Measurements from ENCODE around the gene ZBTB21. TPM values are rescaled to one million over a fixed set of nuclear protein-coding genes. Genes with fewer than 3 reads are reported as not detected.

The ZBTB21 gene
- total and polyA plus RNA-seq, 2 experiments from 2014 or later = 10.0 to 11.0 TPM

DNA sequence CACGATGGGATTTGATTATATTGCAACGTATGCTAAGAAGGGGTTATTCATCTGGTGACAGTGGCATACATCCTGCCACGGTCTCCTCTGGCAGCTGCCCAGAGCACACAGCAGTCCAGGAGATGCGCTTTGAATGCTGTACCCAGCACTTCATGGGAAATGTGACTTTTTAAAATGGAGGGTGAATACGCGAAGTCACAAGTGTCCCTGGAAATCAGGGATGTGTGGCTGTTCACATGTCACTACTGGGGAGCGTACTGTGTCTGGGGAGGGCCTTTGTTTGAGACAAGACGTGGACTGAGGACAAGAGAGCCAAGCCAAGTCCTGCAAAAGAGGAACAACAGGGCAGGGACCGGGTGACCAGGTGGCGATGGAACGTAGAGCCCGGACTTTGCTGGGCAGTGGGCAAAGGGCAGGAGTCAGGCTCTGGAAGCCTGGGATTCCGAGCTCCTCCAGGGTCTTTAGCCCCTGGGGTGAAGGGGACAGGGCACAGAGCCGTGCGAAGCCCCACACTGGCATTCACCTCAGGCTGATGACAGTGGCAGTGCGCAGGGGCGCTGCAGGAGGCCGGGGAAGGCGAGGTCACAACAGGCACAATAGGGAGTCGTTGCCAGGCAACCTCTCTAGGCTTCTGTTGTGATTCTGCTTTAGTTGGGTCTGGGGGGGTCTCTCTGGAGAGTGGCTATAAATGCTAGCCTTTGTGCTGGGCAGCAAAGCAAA is 11.4 kb upstream of the ZBTB21 start:
- peak overlapping the region; percentile 18; the same call in 1 of the 2 replicates for H2AFZ ChIP-seq
- H3K4me3 ChIP-seq = no peak overlapping the region
- no peak overlapping the region for H3K4me2 ChIP-seq
- H3K27me3 ChIP-seq (ENCODE audit: insufficient read depth) = no peaks in the 10 kb centered on the region
- H3K9me2 ChIP-seq (ENCODE audit: insufficient read depth) = no peaks in the 10 kb centered on the region
- H3K27ac ChIP-seq (ENCODE audit: low read depth) = no peak overlapping the region
- no peaks in the 10 kb centered on the region for H3K36me3 ChIP-seq (ENCODE audit: insufficient read depth)
- Mint-ChIP-seq H3K9me3 (no peaks in the 10 kb centered on the region), H3K27ac (no peak overlapping the region), H3K4me3 (no peak overlapping the region; the same call in 2 of the 3 replicates), H3K36me3 (ENCODE audit: low read depth) (no peaks in the 10 kb centered on the region), H3K27me3 (ENCODE audit: insufficient read depth, low read depth, poor library complexity) (peaks cover 14% of the 10 kb centered on the region), H3K4me1 (peaks cover 13% of the 10 kb centered on the region)
- H3F3A ChIP-seq (replicated peaks; ENCODE audit: low read depth) = no peaks in the 10 kb centered on the region
- peaks cover 8% of the 10 kb centered on the region; the same call in 1 of the 2 replicates for H3K4me1 ChIP-seq (ENCODE audit: insufficient read depth)
- H4K20me1 ChIP-seq (replicated peaks; ENCODE audit: insufficient read depth) = no peaks in the 10 kb centered on the region
- TF ChIP-seq STAT1 (IDR thresholded peaks at IDR 0.05; ENCODE audit: unreplicated experiment) (no peak), CREB1 (CRISPR knock-in tag; IDR thresholded peaks at IDR 0.05; ENCODE audit: low read depth) (no peak), NANOG (IDR thresholded peaks at IDR 0.05; ENCODE audit: borderline replicate concordance) (no peak), EZH2phosphoT487 (IDR thresholded peaks at IDR 0.05; ENCODE audit: unreplicated experiment) (no peak), ZNF114 (CRISPR knock-in tag; IDR thresholded peaks at IDR 0.05) (no peak), JUNB (IDR thresholded peaks at IDR 0.05; ENCODE audit: unreplicated experiment) (no peak), POLR2AphosphoS5 (IDR thresholded peaks at IDR 0.05; ENCODE audit: low read depth) (no peak), ZNF331 (CRISPR knock-in tag; IDR thresholded peaks at IDR 0.05; ENCODE audit: low read depth) (no peak), EZH2 (IDR thresholded peaks at IDR 0.05; ENCODE audit: low read depth, unreplicated experiment) (no peak)
- TF ChIP-seq, protein P1, sequence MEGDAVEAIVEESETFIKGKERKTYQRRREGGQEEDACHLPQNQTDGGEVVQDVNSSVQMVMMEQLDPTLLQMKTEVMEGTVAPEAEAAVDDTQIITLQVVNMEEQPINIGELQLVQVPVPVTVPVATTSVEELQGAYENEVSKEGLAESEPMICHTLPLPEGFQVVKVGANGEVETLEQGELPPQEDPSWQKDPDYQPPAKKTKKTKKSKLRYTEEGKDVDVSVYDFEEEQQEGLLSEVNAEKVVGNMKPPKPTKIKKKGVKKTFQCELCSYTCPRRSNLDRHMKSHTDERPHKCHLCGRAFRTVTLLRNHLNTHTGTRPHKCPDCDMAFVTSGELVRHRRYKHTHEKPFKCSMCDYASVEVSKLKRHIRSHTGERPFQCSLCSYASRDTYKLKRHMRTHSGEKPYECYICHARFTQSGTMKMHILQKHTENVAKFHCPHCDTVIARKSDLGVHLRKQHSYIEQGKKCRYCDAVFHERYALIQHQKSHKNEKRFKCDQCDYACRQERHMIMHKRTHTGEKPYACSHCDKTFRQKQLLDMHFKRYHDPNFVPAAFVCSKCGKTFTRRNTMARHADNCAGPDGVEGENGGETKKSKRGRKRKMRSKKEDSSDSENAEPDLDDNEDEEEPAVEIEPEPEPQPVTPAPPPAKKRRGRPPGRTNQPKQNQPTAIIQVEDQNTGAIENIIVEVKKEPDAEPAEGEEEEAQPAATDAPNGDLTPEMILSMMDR (conservative IDR thresholded peaks at IDR 0.05; ENCODE audit: low read depth in 2 of 2) = no peak
- TF ChIP-seq, protein P2, sequence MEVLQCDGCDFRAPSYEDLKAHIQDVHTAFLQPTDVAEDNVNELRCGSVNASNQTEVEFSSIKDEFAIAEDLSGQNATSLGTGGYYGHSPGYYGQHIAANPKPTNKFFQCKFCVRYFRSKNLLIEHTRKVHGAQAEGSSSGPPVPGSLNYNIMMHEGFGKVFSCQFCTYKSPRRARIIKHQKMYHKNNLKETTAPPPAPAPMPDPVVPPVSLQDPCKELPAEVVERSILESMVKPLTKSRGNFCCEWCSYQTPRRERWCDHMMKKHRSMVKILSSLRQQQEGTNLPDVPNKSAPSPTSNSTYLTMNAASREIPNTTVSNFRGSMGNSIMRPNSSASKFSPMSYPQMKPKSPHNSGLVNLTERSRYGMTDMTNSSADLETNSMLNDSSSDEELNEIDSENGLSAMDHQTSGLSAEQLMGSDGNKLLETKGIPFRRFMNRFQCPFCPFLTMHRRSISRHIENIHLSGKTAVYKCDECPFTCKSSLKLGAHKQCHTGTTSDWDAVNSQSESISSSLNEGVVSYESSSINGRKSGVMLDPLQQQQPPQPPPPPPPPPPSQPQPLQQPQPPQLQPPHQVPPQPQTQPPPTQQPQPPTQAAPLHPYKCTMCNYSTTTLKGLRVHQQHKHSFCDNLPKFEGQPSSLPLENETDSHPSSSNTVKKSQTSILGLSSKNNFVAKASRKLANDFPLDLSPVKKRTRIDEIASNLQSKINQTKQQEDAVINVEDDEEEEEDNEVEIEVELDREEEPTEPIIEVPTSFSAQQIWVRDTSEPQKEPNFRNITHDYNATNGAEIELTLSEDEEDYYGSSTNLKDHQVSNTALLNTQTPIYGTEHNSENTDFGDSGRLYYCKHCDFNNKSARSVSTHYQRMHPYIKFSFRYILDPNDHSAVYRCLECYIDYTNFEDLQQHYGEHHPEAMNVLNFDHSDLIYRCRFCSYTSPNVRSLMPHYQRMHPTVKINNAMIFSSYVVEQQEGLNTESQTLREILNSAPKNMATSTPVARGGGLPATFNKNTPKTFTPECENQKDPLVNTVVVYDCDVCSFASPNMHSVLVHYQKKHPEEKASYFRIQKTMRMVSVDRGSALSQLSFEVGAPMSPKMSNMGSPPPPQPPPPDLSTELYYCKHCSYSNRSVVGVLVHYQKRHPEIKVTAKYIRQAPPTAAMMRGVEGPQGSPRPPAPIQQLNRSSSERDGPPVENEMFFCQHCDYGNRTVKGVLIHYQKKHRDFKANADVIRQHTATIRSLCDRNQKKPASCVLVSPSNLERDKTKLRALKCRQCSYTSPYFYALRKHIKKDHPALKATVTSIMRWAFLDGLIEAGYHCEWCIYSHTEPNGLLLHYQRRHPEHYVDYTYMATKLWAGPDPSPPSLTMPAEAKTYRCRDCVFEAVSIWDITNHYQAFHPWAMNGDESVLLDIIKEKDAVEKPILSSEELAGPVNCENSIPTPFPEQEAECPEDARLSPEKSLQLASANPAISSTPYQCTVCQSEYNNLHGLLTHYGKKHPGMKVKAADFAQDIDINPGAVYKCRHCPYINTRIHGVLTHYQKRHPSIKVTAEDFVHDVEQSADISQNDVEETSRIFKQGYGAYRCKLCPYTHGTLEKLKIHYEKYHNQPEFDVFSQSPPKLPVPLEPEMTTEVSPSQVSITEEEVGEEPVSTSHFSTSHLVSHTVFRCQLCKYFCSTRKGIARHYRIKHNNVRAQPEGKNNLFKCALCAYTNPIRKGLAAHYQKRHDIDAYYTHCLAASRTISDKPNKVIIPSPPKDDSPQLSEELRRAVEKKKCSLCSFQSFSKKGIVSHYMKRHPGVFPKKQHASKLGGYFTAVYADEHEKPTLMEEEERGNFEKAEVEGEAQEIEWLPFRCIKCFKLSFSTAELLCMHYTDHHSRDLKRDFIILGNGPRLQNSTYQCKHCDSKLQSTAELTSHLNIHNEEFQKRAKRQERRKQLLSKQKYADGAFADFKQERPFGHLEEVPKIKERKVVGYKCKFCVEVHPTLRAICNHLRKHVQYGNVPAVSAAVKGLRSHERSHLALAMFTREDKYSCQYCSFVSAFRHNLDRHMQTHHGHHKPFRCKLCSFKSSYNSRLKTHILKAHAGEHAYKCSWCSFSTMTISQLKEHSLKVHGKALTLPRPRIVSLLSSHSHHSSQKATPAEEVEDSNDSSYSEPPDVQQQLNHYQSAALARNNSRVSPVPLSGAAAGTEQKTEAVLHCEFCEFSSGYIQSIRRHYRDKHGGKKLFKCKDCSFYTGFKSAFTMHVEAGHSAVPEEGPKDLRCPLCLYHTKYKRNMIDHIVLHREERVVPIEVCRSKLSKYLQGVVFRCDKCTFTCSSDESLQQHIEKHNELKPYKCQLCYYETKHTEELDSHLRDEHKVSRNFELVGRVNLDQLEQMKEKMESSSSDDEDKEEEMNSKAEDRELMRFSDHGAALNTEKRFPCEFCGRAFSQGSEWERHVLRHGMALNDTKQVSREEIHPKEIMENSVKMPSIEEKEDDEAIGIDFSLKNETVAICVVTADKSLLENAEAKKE (CRISPR knock-in tag; IDR thresholded peaks at IDR 0.05) = no peak
- TF ChIP-seq, protein P3, sequence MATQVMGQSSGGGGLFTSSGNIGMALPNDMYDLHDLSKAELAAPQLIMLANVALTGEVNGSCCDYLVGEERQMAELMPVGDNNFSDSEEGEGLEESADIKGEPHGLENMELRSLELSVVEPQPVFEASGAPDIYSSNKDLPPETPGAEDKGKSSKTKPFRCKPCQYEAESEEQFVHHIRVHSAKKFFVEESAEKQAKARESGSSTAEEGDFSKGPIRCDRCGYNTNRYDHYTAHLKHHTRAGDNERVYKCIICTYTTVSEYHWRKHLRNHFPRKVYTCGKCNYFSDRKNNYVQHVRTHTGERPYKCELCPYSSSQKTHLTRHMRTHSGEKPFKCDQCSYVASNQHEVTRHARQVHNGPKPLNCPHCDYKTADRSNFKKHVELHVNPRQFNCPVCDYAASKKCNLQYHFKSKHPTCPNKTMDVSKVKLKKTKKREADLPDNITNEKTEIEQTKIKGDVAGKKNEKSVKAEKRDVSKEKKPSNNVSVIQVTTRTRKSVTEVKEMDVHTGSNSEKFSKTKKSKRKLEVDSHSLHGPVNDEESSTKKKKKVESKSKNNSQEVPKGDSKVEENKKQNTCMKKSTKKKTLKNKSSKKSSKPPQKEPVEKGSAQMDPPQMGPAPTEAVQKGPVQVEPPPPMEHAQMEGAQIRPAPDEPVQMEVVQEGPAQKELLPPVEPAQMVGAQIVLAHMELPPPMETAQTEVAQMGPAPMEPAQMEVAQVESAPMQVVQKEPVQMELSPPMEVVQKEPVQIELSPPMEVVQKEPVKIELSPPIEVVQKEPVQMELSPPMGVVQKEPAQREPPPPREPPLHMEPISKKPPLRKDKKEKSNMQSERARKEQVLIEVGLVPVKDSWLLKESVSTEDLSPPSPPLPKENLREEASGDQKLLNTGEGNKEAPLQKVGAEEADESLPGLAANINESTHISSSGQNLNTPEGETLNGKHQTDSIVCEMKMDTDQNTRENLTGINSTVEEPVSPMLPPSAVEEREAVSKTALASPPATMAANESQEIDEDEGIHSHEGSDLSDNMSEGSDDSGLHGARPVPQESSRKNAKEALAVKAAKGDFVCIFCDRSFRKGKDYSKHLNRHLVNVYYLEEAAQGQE (IDR thresholded peaks at IDR 0.05; ENCODE audit: unreplicated experiment) = no peak
- TF ChIP-seq, protein P4, sequence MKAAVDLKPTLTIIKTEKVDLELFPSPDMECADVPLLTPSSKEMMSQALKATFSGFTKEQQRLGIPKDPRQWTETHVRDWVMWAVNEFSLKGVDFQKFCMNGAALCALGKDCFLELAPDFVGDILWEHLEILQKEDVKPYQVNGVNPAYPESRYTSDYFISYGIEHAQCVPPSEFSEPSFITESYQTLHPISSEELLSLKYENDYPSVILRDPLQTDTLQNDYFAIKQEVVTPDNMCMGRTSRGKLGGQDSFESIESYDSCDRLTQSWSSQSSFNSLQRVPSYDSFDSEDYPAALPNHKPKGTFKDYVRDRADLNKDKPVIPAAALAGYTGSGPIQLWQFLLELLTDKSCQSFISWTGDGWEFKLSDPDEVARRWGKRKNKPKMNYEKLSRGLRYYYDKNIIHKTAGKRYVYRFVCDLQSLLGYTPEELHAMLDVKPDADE (IDR thresholded peaks at IDR 0.05) = no peak
- H3K79me2 ChIP-seq (replicated peaks; ENCODE audit: insufficient read depth) = no peaks in the 10 kb centered on the region
- DNase-seq (ENCODE audit: low spot score) (peak; percentile 66), ATAC-seq (peak; percentile 79)
